Mucosa of descending colon (tissue), 3 donors: ENCODE results near the gene NEAT1. TPM values are rescaled to one million over a fixed set of nuclear protein-coding genes. Genes with fewer than 3 reads are reported as not detected.

Experiments used
- ATAC-seq: fragments of 200-7000 bp; cut with Tn5 transposase; one replicate; pipeline ENCODE4 v1.9.1; 2020; ENCODE audit warnings: mild to moderate bottlenecking, moderate library complexity
- DNase-seq, 3 donors: peaks; one replicate each; pipeline ENCODE4 v3.0.0-alpha.2; 2020
- H3K36me3 ChIP-seq: fragments of 200-600 bp; one replicate; pipeline ENCODE4 v1.8.0; 2021; ENCODE audit warnings: low read depth, mild to moderate bottlenecking
- H3K4me1 ChIP-seq: fragments of 200-600 bp; one replicate; pipeline ENCODE4 v1.8.0; 2021; ENCODE audit warnings: low read depth, mild to moderate bottlenecking
- H3K4me3 ChIP-seq: fragments of 200-600 bp; one replicate; pipeline ENCODE4 v1.8.0; 2021; ENCODE audit warnings: mild to moderate bottlenecking
- H3K9me3 ChIP-seq: fragments of 200-600 bp; one replicate; pipeline ENCODE4 v1.8.0; 2021; ENCODE audit warnings: mild to moderate bottlenecking
- intact Hi-C, 2 donors: fragments of 100-400 bp; cut with DNase I in 1 of 2; cut with micrococcal nuclease in 1 of 2; formaldehyde crosslinking; loops; one replicate each; pipeline versions ENCODE4 v1.11.0 to v1.11.1; 2022; cut with DNase I, micrococcal nuclease
- total RNA-seq, 3 donors: library from RNA; stranded (reverse); fragmentation: NEBNext Ultra II Directional in 2 of 3; extraction: Animal tissue kit (Norgen Biotek cat#: 25700) in 2 of 3; gene quantifications; one replicate each; pipeline versions ENCODE4 v1.2.1 to v1.2.4, GENCODE V29; 2021 to 2023
- TF ChIP-seq, protein P1 (sequence below): fragments of 200-600 bp; IDR thresholded peaks from one replicate; pipeline ENCODE4 v1.8.0; 2022; ENCODE audit warnings: antibody characterized with exemption, mild to moderate bottlenecking
- donor health status: DM: no; HTN: no; CAD: no; lungs with moderate emphysema.
- donor health status: DM: no; HTN: no; CAD: no.
- donor health status: DM: no; HTN: yes; CAD: no.

The NEAT1 gene
- total RNA-seq, 3 donors from 2014 or later = 1,133 to 1,409 (median 1,237) TPM

DNA sequence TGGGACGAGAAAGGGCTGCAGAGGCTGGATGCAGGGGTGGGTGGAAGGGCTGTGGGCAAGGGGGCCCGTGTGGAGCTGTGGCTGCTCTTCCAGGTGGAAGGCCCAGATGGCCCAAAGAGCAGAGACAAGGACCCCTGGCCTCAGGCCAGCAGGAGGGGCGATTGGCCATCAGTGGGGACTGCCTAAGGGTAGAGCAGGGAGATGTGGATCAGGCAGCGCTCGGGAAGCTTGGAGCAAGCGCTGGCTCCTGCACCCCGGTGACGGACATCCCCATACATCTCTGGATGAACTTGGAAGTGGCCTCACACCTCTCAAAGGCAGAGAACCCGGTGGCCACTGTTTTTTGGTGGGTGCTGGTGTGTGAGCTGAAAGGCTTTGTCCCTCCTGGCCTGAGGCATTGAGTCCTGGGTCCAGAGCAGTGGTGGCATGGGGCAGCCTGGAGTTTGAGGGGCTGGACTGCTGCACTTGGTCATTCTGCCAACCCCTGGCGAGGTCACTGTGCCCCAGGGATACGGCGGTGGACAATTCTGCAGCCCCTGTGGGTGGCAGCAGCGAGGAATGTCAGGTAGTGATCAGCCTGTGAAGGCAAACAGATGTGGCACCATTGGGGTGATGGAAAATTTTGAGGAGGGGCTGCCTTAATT, 30.3 kb upstream of the NEAT1 start:
- H3K4me1 ChIP-seq = peaks cover 25% of the 10 kb centered on the region
- ATAC-seq = no peak
- no peak overlapping the region for H3K4me3 ChIP-seq
- peak in 1 of 3 donors; percentile 38 for DNase-seq
- TF ChIP-seq, protein P1, sequence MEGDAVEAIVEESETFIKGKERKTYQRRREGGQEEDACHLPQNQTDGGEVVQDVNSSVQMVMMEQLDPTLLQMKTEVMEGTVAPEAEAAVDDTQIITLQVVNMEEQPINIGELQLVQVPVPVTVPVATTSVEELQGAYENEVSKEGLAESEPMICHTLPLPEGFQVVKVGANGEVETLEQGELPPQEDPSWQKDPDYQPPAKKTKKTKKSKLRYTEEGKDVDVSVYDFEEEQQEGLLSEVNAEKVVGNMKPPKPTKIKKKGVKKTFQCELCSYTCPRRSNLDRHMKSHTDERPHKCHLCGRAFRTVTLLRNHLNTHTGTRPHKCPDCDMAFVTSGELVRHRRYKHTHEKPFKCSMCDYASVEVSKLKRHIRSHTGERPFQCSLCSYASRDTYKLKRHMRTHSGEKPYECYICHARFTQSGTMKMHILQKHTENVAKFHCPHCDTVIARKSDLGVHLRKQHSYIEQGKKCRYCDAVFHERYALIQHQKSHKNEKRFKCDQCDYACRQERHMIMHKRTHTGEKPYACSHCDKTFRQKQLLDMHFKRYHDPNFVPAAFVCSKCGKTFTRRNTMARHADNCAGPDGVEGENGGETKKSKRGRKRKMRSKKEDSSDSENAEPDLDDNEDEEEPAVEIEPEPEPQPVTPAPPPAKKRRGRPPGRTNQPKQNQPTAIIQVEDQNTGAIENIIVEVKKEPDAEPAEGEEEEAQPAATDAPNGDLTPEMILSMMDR = no peak
- H3K36me3 ChIP-seq = no peaks in the 10 kb centered on the region
- H3K9me3 ChIP-seq = no peaks in the 10 kb centered on the region
- intact Hi-C loops = no loop called here

DNA sequence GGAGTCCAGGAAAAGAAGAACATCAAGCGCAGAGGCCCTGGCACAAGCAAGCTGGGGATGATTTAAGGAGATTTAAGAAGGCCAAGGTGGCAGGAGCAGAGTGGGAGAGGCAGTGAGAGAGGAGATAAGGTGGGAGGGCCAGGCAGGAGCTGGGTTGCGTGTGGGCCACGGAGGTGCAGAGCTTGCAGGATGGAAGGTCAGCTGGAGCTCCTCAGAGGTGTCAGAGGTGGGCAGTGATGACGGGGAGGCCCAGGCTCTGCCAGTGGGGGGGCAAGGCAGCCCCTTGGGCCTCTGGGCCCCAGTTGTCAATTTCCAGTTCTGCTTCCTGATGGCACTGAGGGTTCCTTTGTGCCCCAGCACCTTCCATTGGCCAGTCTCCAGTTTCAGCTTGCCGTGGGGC, 29.7 kb upstream of the NEAT1 start:
- TF ChIP-seq, protein P1 = no peak
- Histone ChIP-seq H3K4me1 (peaks cover 19% of the 10 kb centered on the region), H3K36me3 (no peaks in the 10 kb centered on the region), H3K9me3 (no peaks in the 10 kb centered on the region), H3K4me3 (no peak overlapping the region)
- ATAC-seq (no peak), DNase-seq (no peak)
- intact Hi-C loops = no loop called here

DNA sequence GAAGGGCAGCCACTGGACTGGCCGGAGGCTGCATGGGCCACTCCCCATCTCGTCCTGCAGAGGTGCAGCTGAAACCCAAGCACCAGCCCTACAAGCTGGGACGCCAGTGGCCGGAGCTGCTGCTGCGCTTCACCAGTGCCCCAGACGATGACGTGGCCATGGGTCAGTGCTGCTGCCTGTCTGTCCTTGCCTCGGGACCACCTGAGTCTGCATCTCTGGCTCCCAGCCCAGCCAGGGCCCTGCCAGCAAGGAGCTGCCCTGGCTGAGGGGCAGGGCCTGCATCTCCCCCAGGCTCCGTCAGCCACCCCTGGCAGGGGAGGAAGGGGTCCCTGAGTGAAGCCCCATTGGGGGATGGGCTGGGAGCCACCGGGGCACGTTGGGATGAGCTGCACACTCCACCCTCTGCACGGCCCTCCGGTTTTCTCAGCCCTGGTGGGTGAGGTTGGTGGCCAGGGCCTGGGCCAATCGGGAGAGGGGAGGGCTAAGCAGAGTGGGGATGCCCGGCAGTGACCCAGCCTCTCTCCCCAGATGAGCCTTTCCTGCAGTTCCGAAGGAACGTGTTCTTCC, 29.0 kb upstream of the NEAT1 start:
- no peaks in the 10 kb centered on the region for H3K9me3 ChIP-seq
- H3K36me3 ChIP-seq = no peaks in the 10 kb centered on the region
- no peak overlapping the region for H3K4me3 ChIP-seq
- ATAC-seq (no peak), DNase-seq (peak in 1 of 3 donors; percentile 44)
- TF ChIP-seq, protein P1 = no peak
- H3K4me1 ChIP-seq = peaks cover 12% of the 10 kb centered on the region
- intact Hi-C loops = no loop called here

DNA sequence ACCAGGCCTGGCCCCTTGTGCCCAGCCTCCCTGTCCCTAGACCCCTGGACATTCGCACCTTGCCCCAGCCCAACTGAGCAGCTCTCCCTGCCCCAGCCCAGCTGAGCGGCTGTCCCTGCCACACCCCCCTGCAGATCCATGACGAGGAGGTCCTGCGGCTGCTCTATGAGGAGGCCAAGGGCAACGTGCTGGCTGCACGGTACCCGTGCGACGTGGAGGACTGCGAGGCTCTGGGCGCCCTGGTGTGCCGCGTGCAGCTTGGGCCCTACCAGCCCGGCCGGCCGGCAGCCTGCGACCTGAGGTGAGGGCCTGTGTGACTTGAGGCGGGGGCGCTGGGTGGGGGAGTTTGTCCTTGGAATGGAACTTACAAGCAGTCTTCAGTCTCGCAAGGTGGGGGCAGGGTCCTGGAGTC, 28.5 kb upstream of the NEAT1 start:
- Histone ChIP-seq H3K9me3 (no peaks in the 10 kb centered on the region), H3K36me3 (no peaks in the 10 kb centered on the region), H3K4me3 (no peak overlapping the region), H3K4me1 (peaks cover 7% of the 10 kb centered on the region)
- DNase-seq (peak in 1 of 3 donors; percentile 54), ATAC-seq (no peak)
- intact Hi-C loops = no loop called here
- TF ChIP-seq, protein P1 = no peak

DNA sequence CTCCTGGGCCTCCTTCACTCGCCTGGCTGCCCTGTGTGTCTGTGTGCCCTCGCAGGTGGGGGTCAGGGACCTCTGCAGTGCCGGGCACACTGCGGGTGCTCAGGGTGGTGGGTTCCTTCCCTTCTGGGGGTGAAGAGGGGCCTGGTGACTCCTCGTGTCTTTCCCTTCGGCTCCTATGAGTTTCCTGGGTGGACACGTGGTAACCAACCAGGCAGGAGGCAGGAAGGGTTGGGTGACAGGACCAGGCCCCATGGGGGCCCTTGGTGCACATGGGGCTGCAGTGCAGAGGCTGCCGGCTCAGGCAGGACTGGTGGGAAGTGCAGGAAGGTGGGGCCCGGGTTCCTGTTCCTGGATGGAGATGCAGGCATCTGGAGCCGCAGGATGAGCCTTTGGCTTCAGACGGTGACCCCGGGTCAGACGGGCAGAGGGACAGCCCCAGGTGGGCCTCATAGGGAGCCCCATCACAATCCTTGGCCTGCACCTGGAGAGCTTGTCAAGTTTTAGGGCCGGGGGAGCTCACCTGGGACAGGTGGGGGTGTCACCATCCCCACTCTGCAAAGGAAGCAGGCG, 26.6 kb upstream of the NEAT1 start:
- Histone ChIP-seq H3K4me1 (peaks cover 8% of the 10 kb centered on the region), H3K9me3 (no peaks in the 10 kb centered on the region), H3K36me3 (no peaks in the 10 kb centered on the region), H3K4me3 (no peak overlapping the region)
- intact Hi-C loops = no loop called here
- TF ChIP-seq, protein P1 = no peak
- DNase-seq (peak in 1 of 3 donors; percentile 37), ATAC-seq (no peak)
